HepG2 (cell line): ENCODE results near the gene AXIN2. TPM values are rescaled to one million over a fixed set of nuclear protein-coding genes. Genes with fewer than 3 reads are reported as not detected.

ENCODE experiments used
- CBX5 ChIP-seq: sonication (generic); formaldehyde crosslinking; IDR thresholded peaks from 2 replicates; pipeline ENCODE4 v1.4.0; 2020; ENCODE audit warnings: missing genetic modification reagents, borderline replicate concordance
- DPF2 ChIP-seq: sonication (generic); formaldehyde crosslinking; IDR thresholded peaks from 2 replicates; pipeline ENCODE4 v1.4.0; 2020; ENCODE audit warnings: mild to moderate bottlenecking, low read depth, missing genetic modification reagents, borderline replicate concordance
- EZH2 ChIP-seq: conservative IDR thresholded peaks from 2 replicates; pipeline ENCODE4 v1.6.1; 2012; ENCODE audit warnings: mild to moderate bottlenecking, low read depth, low read length, moderate library complexity
- GATAD2A ChIP-seq: IDR thresholded peaks from 2 replicates; pipeline ENCODE4 v1.6.1; 2016
- HIVEP1 ChIP-seq: sonication (generic); formaldehyde crosslinking; IDR thresholded peaks from 2 replicates; pipeline ENCODE4 v1.4.0; 2020; ENCODE audit warnings: mild to moderate bottlenecking, missing genetic modification reagents
- HNRNPL ChIP-seq: fragments of 200-400 bp; formaldehyde crosslinking; IDR thresholded peaks from 2 replicates; pipeline ENCODE4 v1.6.1; 2017; ENCODE audit warnings: mild to moderate bottlenecking, low read depth, low read length
- KDM5B ChIP-seq: sonication (generic); formaldehyde crosslinking; IDR thresholded peaks from 2 replicates; pipeline ENCODE4 v1.4.0; 2020; ENCODE audit warnings: missing genetic modification reagents, mild to moderate bottlenecking, borderline replicate concordance
- KMT2A ChIP-seq: sonication (generic); formaldehyde crosslinking; IDR thresholded peaks from 2 replicates; pipeline ENCODE4 v1.4.0; 2020; ENCODE audit warnings: missing genetic modification reagents
- MIXL1 ChIP-seq: IDR thresholded peaks from 2 replicates; pipeline ENCODE4 v1.6.1; 2016
- PITX1 ChIP-seq: sonication (generic); formaldehyde crosslinking; IDR thresholded peaks from 2 replicates; pipeline ENCODE4 v1.5.1; 2020; ENCODE audit warnings: mild to moderate bottlenecking, missing genetic modification reagents
- RARG ChIP-seq: sonication (generic); formaldehyde crosslinking; IDR thresholded peaks from 2 replicates; pipeline ENCODE4 v1.4.0; 2020; ENCODE audit warnings: low read depth, mild to moderate bottlenecking, missing genetic modification reagents
- RNF2 ChIP-seq: fragments of 450-650 bp; conservative IDR thresholded peaks from 2 replicates; pipeline ENCODE4 v1.6.1; 2016; ENCODE audit warnings: low read depth
- SALL1 ChIP-seq: sonication (generic); formaldehyde crosslinking; IDR thresholded peaks from 2 replicates; pipeline ENCODE4 v1.8.0; 2022; ENCODE audit warnings: mild to moderate bottlenecking, missing genetic modification reagents
- SMARCC2 ChIP-seq: fragments of 450-650 bp; IDR thresholded peaks from 2 replicates; pipeline ENCODE4 v1.6.1; 2017; ENCODE audit warnings: antibody characterized with exemption, mild to moderate bottlenecking
- SMC3 ChIP-seq: IDR thresholded peaks from 2 replicates; pipeline ENCODE4 v1.6.1; 2011; ENCODE audit warnings: low read length, improper control_type of control experiment
- SRSF9 ChIP-seq: fragments of 200-400 bp; formaldehyde crosslinking; IDR thresholded peaks from 2 replicates; pipeline ENCODE4 v1.6.1; 2018; ENCODE audit warnings: borderline replicate concordance, mild to moderate bottlenecking, low read depth, low read length; ENCODE audit not compliant: insufficient read depth, poor library complexity, severe bottlenecking
- SRY ChIP-seq: sonication (generic); formaldehyde crosslinking; IDR thresholded peaks from 2 replicates; pipeline ENCODE4 v1.8.0; 2022; ENCODE audit warnings: mild to moderate bottlenecking, missing genetic modification reagents
- TCF12 ChIP-seq, 2 experiments: fragments of 450-650 bp in 1 of 2; sonication (generic) in 1 of 2; formaldehyde crosslinking in 1 of 2; IDR thresholded peaks; 2 replicates each; pipeline versions ENCODE4 v1.6.1 to v1.8.0; 2017 to 2022; ENCODE audit warnings: antibody characterized with exemption in 1 of 2, mild to moderate bottlenecking in 1 of 2, missing genetic modification reagents in 1 of 2, moderate library complexity in 1 of 2
- ZBTB42 ChIP-seq: sonication (generic); formaldehyde crosslinking; IDR thresholded peaks from 2 replicates; pipeline ENCODE4 v1.5.0; 2020; ENCODE audit warnings: mild to moderate bottlenecking, missing genetic modification reagents
- ZNF232 ChIP-seq: sonication (generic); formaldehyde crosslinking; IDR thresholded peaks from 2 replicates; pipeline ENCODE4 v1.4.0; 2020; ENCODE audit warnings: missing genetic modification reagents, borderline replicate concordance
- ZNF24 ChIP-seq: fragments of 450-650 bp; IDR thresholded peaks from 2 replicates; pipeline ENCODE4 v1.6.1; 2017; ENCODE audit warnings: antibody characterized with exemption, mild to moderate bottlenecking
- ZNF350 ChIP-seq: sonication (generic); formaldehyde crosslinking; IDR thresholded peaks from 2 replicates; pipeline ENCODE4 v1.4.0; 2020; ENCODE audit warnings: mild to moderate bottlenecking, low read depth, missing genetic modification reagents, borderline replicate concordance
- ZNF382 ChIP-seq: sonication (generic); formaldehyde crosslinking; IDR thresholded peaks from 2 replicates; pipeline ENCODE4 v1.5.0; 2020; ENCODE audit warnings: missing genetic modification reagents, mild to moderate bottlenecking, borderline replicate concordance
- ZNF713 ChIP-seq: sonication (generic); formaldehyde crosslinking; IDR thresholded peaks from 2 replicates; pipeline ENCODE4 v1.4.0; 2020; ENCODE audit warnings: mild to moderate bottlenecking, missing genetic modification reagents
- ZNF724P ChIP-seq: sonication (generic); formaldehyde crosslinking; IDR thresholded peaks from 2 replicates; pipeline ENCODE4 v1.8.0; 2022; ENCODE audit warnings: missing genetic modification reagents, borderline replicate concordance
- ZNF850 ChIP-seq: sonication (generic); formaldehyde crosslinking; conservative IDR thresholded peaks from 2 replicates; pipeline ENCODE4 v1.9.0; 2021; ENCODE audit warnings: mild to moderate bottlenecking, missing genetic modification reagents
- polyA plus RNA-seq, 8 experiments: library from polyadenylated mRNA; depleted of rRNA in 3 of 8; stranded (reverse) in 7 of 8; unstranded in 1 of 8; fragments of >200 nt; fragmentation: Illumina TruSeq in 4 of 8; extraction: Trizol in 4 of 8; gene quantifications; 2 replicates each; pipeline versions ENCODE4 v1.2.1 to v1.2.3, GENCODE V29; 2011 to 2016; ENCODE audit warnings: low read depth in 4 of 8, missing spikeins in 1 of 8, mixed read lengths in 1 of 8; ENCODE audit not compliant: insufficient read depth in 1 of 8
- total RNA-seq, 5 experiments: library from RNA; depleted of rRNA; stranded (reverse); fragments of >200 nt; fragmentation: Illumina TruSeq; extraction: Trizol; gene quantifications; 2 replicates each; pipeline ENCODE4 v1.2.3, GENCODE V29; 2016; ENCODE audit warnings: low read depth in 1 of 5
- TF ChIP-seq, protein P1 (sequence below): IDR thresholded peaks from 2 replicates; pipeline ENCODE4 v1.6.1; 2018; ENCODE audit warnings: missing genetic modification reagents
- TF ChIP-seq, protein P2 (sequence below): sonication (generic); formaldehyde crosslinking; IDR thresholded peaks from 2 replicates; pipeline ENCODE4 v1.9.0; 2021; ENCODE audit warnings: missing genetic modification reagents, borderline replicate concordance
- TF ChIP-seq, protein P3 (sequence below): sonication (generic); formaldehyde crosslinking; IDR thresholded peaks from 2 replicates; pipeline ENCODE4 v1.8.1; 2023; ENCODE audit warnings: mild to moderate bottlenecking, inconsistent platforms, moderate library complexity, missing genetic modification reagents, borderline replicate concordance

Gene AXIN2
- total and polyA plus RNA-seq, 2 of the 13 experiments (the other 11 are each of a cell fraction or from before 2014, with no cell fraction given) = 58.6 to 63.4 TPM

DNA sequence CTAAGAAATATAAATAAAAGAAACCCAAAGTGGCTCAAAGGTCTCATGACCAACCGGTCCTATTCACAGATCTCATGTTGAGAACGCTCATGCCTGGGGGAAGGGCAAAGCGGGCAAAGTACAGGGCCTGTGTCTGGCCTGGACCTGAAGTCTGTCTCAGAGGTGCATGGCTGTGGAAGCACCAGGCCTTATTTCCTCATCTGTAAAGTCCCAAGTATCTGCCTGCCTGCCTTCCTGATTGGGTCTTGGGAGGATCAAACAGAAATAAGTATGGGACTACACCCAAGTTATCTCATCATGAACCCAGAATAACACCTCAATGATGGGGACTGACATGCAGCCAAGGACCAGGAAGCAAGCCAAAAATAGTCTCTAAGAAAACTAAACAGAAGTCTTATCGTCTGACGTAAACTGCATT is 14.2 kb downstream of the AXIN2 start (continued):
- TF ChIP-seq SMARCC2 (no peak), HNRNPL (no peak), SRSF9 (no peak), CBX5 (peak; percentile 33; the same call in 1 of the 2 replicates), KMT2A (CRISPR knock-in tag) (no peak), ZNF24 (no peak), KDM5B (CRISPR knock-in tag) (no peak), ZNF724P (CRISPR knock-in tag) (no peak), SRY (CRISPR knock-in tag) (no peak), GATAD2A (peak; percentile 56; the same call in 1 of the 2 replicates), RNF2 (no peak), ZNF713 (CRISPR knock-in tag) (no peak), ZNF850 (CRISPR knock-in tag) (no peak), ZNF350 (CRISPR knock-in tag) (peak; percentile 46; the same call in 1 of the 2 replicates), TCF12 (IDR thresholded peaks at IDR 0.05) (no peak), TCF12 (CRISPR knock-in tag; IDR thresholded peaks at IDR 0.05) (no peak), ZBTB42 (no peak), ZNF382 (no peak), RARG (CRISPR knock-in tag) (no peak), HIVEP1 (CRISPR knock-in tag) (no peak), SMC3 (no peak), ZNF232 (no peak), SALL1 (CRISPR knock-in tag) (peak; percentile 77), MIXL1 (CRISPR knock-in tag) (0 out of 2 replicates have a peak, but pooled peaks have one; percentile 25), EZH2 (no peak), DPF2 (CRISPR knock-in tag) (no peak), PITX1 (CRISPR knock-in tag) (no peak)
- TF ChIP-seq, protein P1, sequence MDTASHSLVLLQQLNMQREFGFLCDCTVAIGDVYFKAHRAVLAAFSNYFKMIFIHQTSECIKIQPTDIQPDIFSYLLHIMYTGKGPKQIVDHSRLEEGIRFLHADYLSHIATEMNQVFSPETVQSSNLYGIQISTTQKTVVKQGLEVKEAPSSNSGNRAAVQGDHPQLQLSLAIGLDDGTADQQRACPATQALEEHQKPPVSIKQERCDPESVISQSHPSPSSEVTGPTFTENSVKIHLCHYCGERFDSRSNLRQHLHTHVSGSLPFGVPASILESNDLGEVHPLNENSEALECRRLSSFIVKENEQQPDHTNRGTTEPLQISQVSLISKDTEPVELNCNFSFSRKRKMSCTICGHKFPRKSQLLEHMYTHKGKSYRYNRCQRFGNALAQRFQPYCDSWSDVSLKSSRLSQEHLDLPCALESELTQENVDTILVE (CRISPR knock-in tag) = no peak
- TF ChIP-seq, protein P2, sequence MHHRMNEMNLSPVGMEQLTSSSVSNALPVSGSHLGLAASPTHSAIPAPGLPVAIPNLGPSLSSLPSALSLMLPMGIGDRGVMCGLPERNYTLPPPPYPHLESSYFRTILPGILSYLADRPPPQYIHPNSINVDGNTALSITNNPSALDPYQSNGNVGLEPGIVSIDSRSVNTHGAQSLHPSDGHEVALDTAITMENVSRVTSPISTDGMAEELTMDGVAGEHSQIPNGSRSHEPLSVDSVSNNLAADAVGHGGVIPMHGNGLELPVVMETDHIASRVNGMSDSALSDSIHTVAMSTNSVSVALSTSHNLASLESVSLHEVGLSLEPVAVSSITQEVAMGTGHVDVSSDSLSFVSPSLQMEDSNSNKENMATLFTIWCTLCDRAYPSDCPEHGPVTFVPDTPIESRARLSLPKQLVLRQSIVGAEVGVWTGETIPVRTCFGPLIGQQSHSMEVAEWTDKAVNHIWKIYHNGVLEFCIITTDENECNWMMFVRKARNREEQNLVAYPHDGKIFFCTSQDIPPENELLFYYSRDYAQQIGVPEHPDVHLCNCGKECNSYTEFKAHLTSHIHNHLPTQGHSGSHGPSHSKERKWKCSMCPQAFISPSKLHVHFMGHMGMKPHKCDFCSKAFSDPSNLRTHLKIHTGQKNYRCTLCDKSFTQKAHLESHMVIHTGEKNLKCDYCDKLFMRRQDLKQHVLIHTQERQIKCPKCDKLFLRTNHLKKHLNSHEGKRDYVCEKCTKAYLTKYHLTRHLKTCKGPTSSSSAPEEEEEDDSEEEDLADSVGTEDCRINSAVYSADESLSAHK (CRISPR knock-in tag) = no peak
- TF ChIP-seq, protein P3, sequence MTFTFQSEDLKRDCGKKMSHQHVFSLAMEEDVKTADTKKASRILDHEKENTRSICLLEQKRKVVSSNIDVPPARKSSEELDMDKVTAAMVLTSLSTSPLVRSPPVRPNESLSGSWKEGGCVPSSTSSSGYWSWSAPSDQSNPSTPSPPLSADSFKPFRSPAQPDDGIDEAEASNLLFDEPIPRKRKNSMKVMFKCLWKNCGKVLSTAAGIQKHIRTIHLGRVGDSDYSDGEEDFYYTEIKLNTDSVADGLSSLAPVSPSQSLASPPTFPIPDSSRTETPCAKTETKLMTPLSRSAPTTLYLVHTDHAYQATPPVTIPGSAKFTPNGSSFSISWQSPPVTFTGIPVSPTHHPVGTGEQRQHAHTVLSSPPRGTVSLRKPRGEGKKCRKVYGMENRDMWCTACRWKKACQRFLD (CRISPR knock-in tag) = no peak
